Measurements from ENCODE around the gene CFAP299. TPM values are rescaled to one million over a fixed set of nuclear protein-coding genes. Genes with fewer than 3 reads are reported as not detected.
A peak's percentile ranks its signal among the peaks of the same experiment; 100 is the strongest.

Gene CFAP299
- total and polyA plus RNA-seq, 2 of the 13 experiments (the other 11 are each of a cell fraction or from before 2014, with no cell fraction given) = not detected

DNA sequence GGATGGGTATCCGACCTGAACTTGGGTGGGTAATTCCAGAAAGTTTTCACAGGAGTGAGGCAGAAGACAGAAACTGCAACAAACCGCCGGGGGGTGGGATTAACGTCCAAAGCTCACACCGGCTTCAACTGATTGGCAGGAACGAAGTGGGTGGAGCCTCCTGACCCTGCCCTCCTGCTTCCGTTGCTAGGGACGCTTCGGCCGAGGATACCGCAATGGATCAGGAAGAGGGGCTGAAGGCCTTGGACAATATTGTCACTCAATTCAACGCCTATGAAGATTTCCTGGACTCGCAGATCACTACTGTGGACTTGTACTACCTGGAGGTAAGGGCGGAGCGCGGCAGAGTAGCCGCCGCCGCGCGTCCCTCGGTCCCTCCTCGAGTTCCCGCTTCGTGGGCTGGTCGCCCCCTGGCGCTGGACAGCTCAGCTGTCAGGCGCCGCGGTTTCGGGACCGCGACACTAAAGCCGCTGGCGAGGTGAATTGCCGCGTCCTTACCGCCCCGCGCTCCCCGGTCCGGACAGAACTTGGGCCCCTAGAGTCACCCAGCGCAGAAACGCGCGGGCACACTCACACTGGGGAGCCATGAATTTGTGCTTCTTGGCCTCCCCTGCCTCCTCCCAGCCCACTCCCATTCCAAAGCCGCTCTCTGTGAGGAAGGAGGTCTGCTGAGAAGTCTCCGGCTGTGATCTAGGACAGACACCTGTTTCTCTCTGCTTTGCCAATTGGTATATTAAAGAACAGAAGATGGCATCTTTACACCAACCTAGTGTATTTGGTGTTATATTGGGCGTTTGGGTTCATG, at the start of gene CFAP299 (continued):
- TF ChIP-seq, protein P1, sequence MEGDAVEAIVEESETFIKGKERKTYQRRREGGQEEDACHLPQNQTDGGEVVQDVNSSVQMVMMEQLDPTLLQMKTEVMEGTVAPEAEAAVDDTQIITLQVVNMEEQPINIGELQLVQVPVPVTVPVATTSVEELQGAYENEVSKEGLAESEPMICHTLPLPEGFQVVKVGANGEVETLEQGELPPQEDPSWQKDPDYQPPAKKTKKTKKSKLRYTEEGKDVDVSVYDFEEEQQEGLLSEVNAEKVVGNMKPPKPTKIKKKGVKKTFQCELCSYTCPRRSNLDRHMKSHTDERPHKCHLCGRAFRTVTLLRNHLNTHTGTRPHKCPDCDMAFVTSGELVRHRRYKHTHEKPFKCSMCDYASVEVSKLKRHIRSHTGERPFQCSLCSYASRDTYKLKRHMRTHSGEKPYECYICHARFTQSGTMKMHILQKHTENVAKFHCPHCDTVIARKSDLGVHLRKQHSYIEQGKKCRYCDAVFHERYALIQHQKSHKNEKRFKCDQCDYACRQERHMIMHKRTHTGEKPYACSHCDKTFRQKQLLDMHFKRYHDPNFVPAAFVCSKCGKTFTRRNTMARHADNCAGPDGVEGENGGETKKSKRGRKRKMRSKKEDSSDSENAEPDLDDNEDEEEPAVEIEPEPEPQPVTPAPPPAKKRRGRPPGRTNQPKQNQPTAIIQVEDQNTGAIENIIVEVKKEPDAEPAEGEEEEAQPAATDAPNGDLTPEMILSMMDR (CRISPR knock-in tag; IDR thresholded peaks at IDR 0.05) = peak; percentile 80
- TF ChIP-seq ERF (CRISPR knock-in tag; IDR thresholded peaks at IDR 0.05) (no peak), MAFK (conservative IDR thresholded peaks at IDR 0.05 in 1 of 2, IDR thresholded peaks at IDR 0.05 in 1 of 2; ENCODE audit: low read length in 2 of 2) (no peak), ZNF768 (CRISPR knock-in tag; IDR thresholded peaks at IDR 0.05) (0 out of 2 replicates have a peak, but pooled peaks have one; percentile 35), PHF20 (CRISPR knock-in tag; IDR thresholded peaks at IDR 0.05) (0 out of 2 replicates have a peak, but pooled peaks have one; percentile 27), HNRNPLL (IDR thresholded peaks at IDR 0.05; ENCODE audit: low read depth, low read length, poor library complexity, severe bottlenecking) (peak; percentile 53), AGO2 (optimal IDR thresholded peaks at IDR 0.05; ENCODE audit: low read depth, low read length) (no peak), RXRA (CRISPR knock-in tag; IDR thresholded peaks at IDR 0.05) (0 out of 2 replicates have a peak, but pooled peaks have one; percentile 58), GABPB1 (CRISPR knock-in tag; IDR thresholded peaks at IDR 0.05) (peak; percentile 88), ZNF777 (CRISPR knock-in tag; IDR thresholded peaks at IDR 0.05) (0 out of 2 replicates have a peak, but pooled peaks have one; percentile 30), ZFY (CRISPR knock-in tag; IDR thresholded peaks at IDR 0.05) (peak; percentile 42; the same call in 1 of the 2 replicates), ZNF7 (CRISPR knock-in tag; IDR thresholded peaks at IDR 0.05) (no peak), ZNF326 (CRISPR knock-in tag; IDR thresholded peaks at IDR 0.05; ENCODE audit: borderline replicate concordance) (no peak), ZNF501 (CRISPR knock-in tag; IDR thresholded peaks at IDR 0.05) (peak; percentile 65), SMAD9 (CRISPR knock-in tag; IDR thresholded peaks at IDR 0.05) (no peak)
- TF ChIP-seq, protein P2, sequence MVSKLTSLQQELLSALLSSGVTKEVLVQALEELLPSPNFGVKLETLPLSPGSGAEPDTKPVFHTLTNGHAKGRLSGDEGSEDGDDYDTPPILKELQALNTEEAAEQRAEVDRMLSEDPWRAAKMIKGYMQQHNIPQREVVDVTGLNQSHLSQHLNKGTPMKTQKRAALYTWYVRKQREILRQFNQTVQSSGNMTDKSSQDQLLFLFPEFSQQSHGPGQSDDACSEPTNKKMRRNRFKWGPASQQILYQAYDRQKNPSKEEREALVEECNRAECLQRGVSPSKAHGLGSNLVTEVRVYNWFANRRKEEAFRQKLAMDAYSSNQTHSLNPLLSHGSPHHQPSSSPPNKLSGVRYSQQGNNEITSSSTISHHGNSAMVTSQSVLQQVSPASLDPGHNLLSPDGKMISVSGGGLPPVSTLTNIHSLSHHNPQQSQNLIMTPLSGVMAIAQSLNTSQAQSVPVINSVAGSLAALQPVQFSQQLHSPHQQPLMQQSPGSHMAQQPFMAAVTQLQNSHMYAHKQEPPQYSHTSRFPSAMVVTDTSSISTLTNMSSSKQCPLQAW (CRISPR knock-in tag; IDR thresholded peaks at IDR 0.05) = peak; percentile 67
- TF ChIP-seq, protein P3, sequence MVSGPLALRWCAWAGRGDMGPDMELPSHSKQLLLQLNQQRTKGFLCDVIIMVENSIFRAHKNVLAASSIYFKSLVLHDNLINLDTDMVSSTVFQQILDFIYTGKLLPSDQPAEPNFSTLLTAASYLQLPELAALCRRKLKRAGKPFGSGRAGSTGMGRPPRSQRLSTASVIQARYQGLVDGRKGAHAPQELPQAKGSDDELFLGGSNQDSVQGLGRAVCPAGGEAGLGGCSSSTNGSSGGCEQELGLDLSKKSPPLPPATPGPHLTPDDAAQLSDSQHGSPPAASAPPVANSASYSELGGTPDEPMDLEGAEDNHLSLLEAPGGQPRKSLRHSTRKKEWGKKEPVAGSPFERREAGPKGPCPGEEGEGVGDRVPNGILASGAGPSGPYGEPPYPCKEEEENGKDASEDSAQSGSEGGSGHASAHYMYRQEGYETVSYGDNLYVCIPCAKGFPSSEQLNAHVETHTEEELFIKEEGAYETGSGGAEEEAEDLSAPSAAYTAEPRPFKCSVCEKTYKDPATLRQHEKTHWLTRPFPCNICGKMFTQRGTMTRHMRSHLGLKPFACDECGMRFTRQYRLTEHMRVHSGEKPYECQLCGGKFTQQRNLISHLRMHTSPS (CRISPR knock-in tag; IDR thresholded peaks at IDR 0.05; ENCODE audit: low read depth) = no peak
- TF ChIP-seq, protein P4, sequence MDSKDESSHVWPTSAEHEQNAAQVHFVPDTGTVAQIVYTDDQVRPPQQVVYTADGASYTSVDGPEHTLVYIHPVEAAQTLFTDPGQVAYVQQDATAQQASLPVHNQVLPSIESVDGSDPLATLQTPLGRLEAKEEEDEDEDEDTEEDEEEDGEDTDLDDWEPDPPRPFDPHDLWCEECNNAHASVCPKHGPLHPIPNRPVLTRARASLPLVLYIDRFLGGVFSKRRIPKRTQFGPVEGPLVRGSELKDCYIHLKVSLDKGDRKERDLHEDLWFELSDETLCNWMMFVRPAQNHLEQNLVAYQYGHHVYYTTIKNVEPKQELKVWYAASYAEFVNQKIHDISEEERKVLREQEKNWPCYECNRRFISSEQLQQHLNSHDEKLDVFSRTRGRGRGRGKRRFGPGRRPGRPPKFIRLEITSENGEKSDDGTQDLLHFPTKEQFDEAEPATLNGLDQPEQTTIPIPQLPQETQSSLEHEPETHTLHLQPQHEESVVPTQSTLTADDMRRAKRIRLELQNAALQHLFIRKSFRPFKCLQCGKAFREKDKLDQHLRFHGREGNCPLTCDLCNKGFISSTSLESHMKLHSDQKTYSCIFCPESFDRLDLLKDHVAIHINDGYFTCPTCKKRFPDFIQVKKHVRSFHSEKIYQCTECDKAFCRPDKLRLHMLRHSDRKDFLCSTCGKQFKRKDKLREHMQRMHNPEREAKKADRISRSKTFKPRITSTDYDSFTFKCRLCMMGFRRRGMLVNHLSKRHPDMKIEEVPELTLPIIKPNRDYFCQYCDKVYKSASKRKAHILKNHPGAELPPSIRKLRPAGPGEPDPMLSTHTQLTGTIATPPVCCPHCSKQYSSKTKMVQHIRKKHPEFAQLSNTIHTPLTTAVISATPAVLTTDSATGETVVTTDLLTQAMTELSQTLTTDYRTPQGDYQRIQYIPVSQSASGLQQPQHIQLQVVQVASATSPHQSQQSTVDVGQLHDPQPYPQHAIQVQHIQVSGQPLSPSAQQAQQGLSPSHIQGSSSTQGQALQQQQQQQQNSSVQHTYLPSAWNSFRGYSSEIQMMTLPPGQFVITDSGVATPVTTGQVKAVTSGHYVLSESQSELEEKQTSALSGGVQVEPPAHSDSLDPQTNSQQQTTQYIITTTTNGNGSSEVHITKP (CRISPR knock-in tag; IDR thresholded peaks at IDR 0.05; ENCODE audit: low read depth) = no peak
- TF ChIP-seq, protein P5, sequence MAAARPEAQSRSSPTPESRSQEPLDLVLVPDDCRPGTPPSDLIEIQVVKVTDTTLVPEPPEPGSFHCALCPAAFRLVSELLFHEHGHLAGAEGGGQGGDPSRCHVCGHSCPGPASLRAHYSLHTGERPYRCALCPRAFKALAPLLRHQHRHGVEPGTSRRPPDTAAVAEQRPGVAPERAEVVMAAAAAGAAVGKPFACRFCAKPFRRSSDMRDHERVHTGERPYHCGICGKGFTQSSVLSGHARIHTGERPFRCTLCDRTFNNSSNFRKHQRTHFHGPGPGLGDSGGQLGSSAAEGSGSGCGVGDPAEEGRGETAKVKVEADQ (CRISPR knock-in tag; IDR thresholded peaks at IDR 0.05; ENCODE audit: borderline replicate concordance) = peak; percentile 59; the same call in 1 of the 2 replicates

Data from HepG2 (cell line).